ENCODE results near the gene CPLX3.

The CPLX3 gene

DNA sequence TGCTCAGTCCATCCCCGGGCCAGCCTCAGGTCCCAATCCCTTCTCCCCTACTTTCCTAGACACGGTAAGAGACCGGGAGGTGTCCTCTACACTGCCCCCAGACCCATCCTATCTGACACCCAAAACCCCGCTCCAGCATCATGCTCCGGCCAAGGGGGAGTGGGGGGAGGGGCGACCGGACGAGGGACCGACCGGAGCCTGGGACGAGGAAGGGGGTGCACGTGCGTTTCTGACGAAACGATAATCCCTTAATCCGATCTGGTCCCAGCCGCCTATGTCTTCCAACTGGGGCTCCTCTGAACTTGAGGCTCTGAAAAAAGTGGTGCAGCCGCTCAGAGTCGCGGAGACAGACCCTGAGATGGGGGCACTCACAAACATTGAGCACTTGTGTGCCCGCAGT, 494 bp downstream of the CPLX3 start:
- no peak for DNase-seq (ENCODE audit: low read depth in 2 of 2)

DNA sequence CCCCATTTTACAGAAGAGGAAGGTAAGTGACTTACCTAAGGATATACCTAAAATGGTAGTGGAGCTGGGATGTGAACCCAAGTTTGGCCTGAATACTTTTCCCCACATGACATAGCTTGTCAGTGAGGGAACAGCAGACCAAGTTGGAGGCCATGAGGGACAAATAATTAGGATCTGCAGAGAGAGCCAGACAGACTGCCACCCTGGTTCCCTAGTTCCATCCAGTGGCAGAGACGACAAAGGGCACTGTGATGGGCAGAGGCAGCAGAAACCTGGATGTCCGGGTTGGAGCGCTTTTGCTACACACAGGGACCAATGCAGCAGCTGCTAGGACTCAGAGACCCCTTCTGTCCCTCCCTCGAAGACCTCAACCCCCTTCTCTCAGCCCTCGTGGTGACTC, 1.2 kb downstream of the CPLX3 start:
- no peak for DNase-seq (ENCODE audit: low read depth in 2 of 2)
- TF ChIP-seq, protein P1, sequence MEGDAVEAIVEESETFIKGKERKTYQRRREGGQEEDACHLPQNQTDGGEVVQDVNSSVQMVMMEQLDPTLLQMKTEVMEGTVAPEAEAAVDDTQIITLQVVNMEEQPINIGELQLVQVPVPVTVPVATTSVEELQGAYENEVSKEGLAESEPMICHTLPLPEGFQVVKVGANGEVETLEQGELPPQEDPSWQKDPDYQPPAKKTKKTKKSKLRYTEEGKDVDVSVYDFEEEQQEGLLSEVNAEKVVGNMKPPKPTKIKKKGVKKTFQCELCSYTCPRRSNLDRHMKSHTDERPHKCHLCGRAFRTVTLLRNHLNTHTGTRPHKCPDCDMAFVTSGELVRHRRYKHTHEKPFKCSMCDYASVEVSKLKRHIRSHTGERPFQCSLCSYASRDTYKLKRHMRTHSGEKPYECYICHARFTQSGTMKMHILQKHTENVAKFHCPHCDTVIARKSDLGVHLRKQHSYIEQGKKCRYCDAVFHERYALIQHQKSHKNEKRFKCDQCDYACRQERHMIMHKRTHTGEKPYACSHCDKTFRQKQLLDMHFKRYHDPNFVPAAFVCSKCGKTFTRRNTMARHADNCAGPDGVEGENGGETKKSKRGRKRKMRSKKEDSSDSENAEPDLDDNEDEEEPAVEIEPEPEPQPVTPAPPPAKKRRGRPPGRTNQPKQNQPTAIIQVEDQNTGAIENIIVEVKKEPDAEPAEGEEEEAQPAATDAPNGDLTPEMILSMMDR (IDR thresholded peaks at IDR 0.05; ENCODE audit: low read depth, low read length), result no peak
- H3K4me3 ChIP-seq (replicated peaks in 1 of 2; ENCODE audit: low read depth in 2 of 2, low read length in 2 of 2), result no peak overlapping the region

More for the DNA sequence above, 494 bp downstream of the CPLX3 start:
- TF ChIP-seq, protein P1 (IDR thresholded peaks at IDR 0.05; ENCODE audit: low read depth, low read length), result no peak
- no peak overlapping the region for H3K4me3 ChIP-seq (replicated peaks in 1 of 2; ENCODE audit: low read depth in 2 of 2, low read length in 2 of 2)

DNA sequence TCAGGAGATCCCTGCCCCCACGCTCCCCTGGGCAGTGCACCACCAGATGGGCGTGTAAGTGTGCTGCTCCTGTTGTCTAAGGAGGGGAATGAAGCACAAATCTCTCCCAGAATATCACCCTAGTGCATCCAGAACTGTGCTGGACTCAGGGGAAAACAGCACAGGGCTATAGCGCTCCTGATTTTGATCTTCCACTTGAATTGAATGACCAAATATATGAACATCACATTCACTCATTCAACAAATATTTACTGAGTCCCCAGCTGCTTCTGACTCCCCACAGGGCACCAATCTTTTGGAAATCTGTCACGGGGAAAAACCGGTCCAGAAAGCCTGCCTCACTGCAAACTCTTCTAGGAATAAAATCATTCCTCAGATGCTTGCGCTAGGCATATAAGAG, 2.4 kb downstream of the CPLX3 start:
- TF ChIP-seq, protein P1 (IDR thresholded peaks at IDR 0.05; ENCODE audit: low read depth, low read length), result no peak
- no peak for DNase-seq (ENCODE audit: low read depth in 2 of 2)
- H3K4me3 ChIP-seq (replicated peaks in 1 of 2; ENCODE audit: low read depth in 2 of 2, low read length in 2 of 2), result no peak overlapping the region

DNA sequence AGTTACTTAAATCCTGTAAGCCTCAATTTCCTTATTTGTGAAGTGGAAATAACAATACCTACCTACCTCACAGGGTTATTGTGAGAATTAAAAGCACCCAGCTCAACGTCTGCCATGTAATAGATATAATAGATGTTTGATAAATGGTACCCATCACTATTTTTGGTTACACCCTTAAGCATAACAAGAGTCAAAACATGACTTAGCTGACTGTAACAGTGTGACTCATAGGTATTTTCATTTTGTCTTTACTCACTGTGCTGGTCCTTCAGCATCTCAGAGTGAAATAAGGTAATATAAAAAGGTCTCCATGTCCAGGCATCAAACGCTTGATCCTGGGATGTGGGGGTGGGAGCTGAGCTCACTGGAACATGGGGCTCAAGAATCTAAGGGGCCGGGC, 3.1 kb downstream of the CPLX3 start:
- H3K4me3 ChIP-seq (replicated peaks in 1 of 2; ENCODE audit: low read depth in 2 of 2, low read length in 2 of 2), result no peak overlapping the region
- TF ChIP-seq, protein P1 (IDR thresholded peaks at IDR 0.05; ENCODE audit: low read depth, low read length), result no peak
- peak in 1 of 2 donors; percentile 49 for DNase-seq (ENCODE audit: low read depth in 2 of 2)

DNA sequence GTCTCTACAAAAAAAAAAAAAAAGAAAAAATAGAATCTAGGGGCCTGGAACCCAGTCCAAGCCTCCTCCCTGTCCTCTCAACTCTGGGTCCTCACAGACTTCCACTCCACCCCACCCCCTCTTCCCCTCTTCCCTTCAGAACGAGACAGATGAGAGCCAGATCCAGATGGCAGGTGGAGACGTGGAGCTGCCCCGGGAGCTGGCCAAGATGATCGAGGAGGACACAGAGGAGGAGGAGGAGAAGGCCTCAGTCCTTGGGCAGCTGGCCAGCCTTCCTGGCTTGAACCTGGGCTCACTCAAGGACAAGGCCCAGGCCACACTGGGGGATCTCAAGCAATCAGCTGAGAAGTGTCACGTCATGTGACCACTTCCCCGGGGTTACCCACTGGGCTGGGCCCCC, 3.6 kb downstream of the CPLX3 start:
- DNase-seq (ENCODE audit: low read depth in 2 of 2), result no peak
- TF ChIP-seq, protein P1 (IDR thresholded peaks at IDR 0.05; ENCODE audit: low read depth, low read length), result no peak
- no peak overlapping the region for H3K4me3 ChIP-seq (replicated peaks in 1 of 2; ENCODE audit: low read depth in 2 of 2, low read length in 2 of 2)

DNA sequence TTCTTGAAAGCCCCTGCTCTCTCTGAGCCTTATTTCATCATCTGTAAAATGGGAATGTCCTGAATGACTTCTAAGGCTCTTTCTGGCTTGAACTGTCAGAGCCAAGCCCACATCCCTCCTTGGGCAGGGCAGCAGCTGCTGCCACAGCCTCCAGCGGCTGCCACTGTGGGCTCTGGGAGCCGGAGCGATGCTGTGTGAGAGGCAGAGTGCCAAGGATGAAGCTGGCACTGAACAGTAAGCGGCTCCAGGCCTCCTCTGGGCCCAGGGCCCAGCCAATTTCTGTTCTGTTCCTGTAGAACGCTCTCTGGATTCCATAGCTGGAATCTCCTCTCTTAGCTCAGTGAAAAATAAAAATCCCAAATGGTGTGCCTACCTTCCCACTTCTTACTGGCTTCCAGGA, 4.4 kb downstream of the CPLX3 start:
- DNase-seq (ENCODE audit: low read depth in 2 of 2), result no peak
- TF ChIP-seq, protein P1 (IDR thresholded peaks at IDR 0.05; ENCODE audit: low read depth, low read length), result no peak
- H3K4me3 ChIP-seq (replicated peaks in 1 of 2; ENCODE audit: low read depth in 2 of 2, low read length in 2 of 2), result no peak overlapping the region

DNA sequence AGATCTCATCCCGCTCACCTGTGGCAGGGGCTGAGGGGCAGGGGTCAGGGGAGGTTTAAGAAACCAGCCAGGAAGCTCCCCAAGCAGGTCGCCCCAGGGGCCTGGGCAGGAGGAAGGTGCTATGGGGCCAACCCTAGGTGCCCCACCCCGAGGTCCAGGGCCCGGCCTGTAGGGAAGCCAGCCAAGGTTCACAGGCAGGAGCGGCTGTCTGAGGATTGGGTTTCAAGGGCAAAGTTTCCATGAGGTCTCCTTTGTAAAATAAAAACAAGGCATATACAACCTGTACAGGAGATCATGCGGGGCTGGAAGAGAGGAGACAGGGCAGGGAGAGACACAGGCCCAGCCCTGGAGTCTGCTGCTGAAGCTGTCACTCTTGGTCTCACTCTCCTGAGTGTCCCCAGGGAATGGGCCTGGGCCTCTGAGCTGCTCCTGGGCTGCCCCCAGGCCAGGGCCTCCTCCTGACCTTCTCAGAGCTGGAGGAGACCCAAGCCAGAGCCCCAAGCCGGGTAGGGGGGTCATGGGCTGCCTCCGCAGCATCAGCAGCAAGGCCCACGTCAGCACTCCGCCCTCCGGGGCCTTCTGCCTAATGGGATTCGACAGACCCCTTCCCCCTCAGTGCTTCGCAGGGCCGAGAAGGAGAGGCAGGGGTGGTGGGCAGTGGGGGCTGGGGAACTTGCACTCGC, 5.5 kb downstream of the CPLX3 start:
- TF ChIP-seq, protein P1 (IDR thresholded peaks at IDR 0.05; ENCODE audit: low read depth, low read length), result no peak
- no peak for DNase-seq (ENCODE audit: low read depth in 2 of 2)
- no peak overlapping the region for H3K4me3 ChIP-seq (replicated peaks in 1 of 2; ENCODE audit: low read depth in 2 of 2, low read length in 2 of 2)
